Measurements from ENCODE around the gene SLC35A4.
"Not testable (repeated sequence)": the region's sequence is repeated elsewhere in the genome, so short reads cannot be mapped to it uniquely, and the experiment has no call there.

Gene SLC35A4

GRCh38 chr5:140558542-140558941, 6.1 kb upstream of the SLC35A4 start:
- no peak for DNase-seq (ENCODE audit: low spot score)

GRCh38 chr5:140560227-140560626, 4.4 kb upstream of the SLC35A4 start:
- DNase-seq (ENCODE audit: low spot score): no peak

GRCh38 chr5:140561753-140562523, 2.7 kb upstream of the SLC35A4 start:
- DNase-seq (ENCODE audit: low spot score): no peak

- DNase-seq (ENCODE audit: low spot score): no peak
These were observed 1.0 kb upstream of the SLC35A4 start for GRCh38 chr5:140563596-140563995.

GRCh38 chr5:140565024-140565779, 574 bp downstream of the SLC35A4 start:
- no peak for DNase-seq (ENCODE audit: low spot score)

- DNase-seq (ENCODE audit: low spot score): no peak
These were observed 1.1 kb downstream of the SLC35A4 start for GRCh38 chr5:140565780-140566095.

- no peak for DNase-seq (ENCODE audit: low spot score)
These were observed 2.0 kb downstream of the SLC35A4 start for GRCh38 chr5:140566665-140567064.

- DNase-seq (ENCODE audit: low spot score): no peak
These were observed 2.6 kb downstream of the SLC35A4 start for GRCh38 chr5:140567136-140567818.

GRCh38 chr5:140567871-140568270, 3.2 kb downstream of the SLC35A4 start:
- DNase-seq (ENCODE audit: low spot score): no peak

GRCh38 chr5:140568443-140569063, 3.9 kb downstream of the SLC35A4 start:
- no peak for DNase-seq (ENCODE audit: low spot score)

GRCh38 chr5:140569197-140569596, 4.6 kb downstream of the SLC35A4 start:
- DNase-seq (ENCODE audit: low spot score): peak; percentile 17

GRCh38 chr5:140570058-140570457, 5.4 kb downstream of the SLC35A4 start:
- DNase-seq (ENCODE audit: low spot score): no peak

- no peak for DNase-seq (ENCODE audit: low spot score)
These were observed 5.9 kb downstream of the SLC35A4 start for GRCh38 chr5:140570488-140570887.

GRCh38 chr5:140571105-140571504, 6.5 kb downstream of the SLC35A4 start:
- DNase-seq (ENCODE audit: low spot score): no peak

GRCh38 chr5:140573683-140574082, 9.1 kb downstream of the SLC35A4 start:
- DNase-seq (ENCODE audit: low spot score): no peak

- DNase-seq (ENCODE audit: low spot score): no peak
These were observed 9.5 kb downstream of the SLC35A4 start for GRCh38 chr5:140574165-140574564.

- no peak for DNase-seq (ENCODE audit: low spot score)
These were observed 10.7 kb downstream of the SLC35A4 start for GRCh38 chr5:140575309-140575708.

- DNase-seq (ENCODE audit: low spot score): no peak
These were observed 12.2 kb downstream of the SLC35A4 start for GRCh38 chr5:140576776-140577201.

- not testable (repeated sequence) for DNase-seq (ENCODE audit: low spot score)
These were observed 14.6 kb downstream of the SLC35A4 start for GRCh38 chr5:140579188-140579747.

- DNase-seq (ENCODE audit: low spot score): no peak
These were observed 22.9 kb downstream of the SLC35A4 start for GRCh38 chr5:140587495-140587894.

- no peak for DNase-seq (ENCODE audit: low spot score)
These were observed 23.9 kb downstream of the SLC35A4 start for GRCh38 chr5:140588311-140589070.
